ENCODE measurements around the gene ATF6.

Gene ATF6

GRCh38 chr1:161887730-161888287, 121.7 kb downstream of the ATF6 start:
- TF ChIP-seq CTCF (IDR thresholded peaks at IDR 0.05; ENCODE audit: low read length) (no peak), EZH2 (optimal IDR thresholded peaks at IDR 0.05; ENCODE audit: low read depth, low read length) (no peak), EZH2phosphoT487 (IDR thresholded peaks at IDR 0.05; ENCODE audit: low read length) (no peak)
- no peaks in the 10 kb centered on the region for H3K4me1 ChIP-seq (ENCODE audit: low read length)
- no peak overlapping the region for H3K27ac ChIP-seq (ENCODE audit: low read length)
- no peaks in the 10 kb centered on the region for H3K27me3 ChIP-seq (replicated peaks; ENCODE audit: insufficient read depth, low read length)
- no peak overlapping the region for H2AFZ ChIP-seq (ENCODE audit: low read length)
- H3K9me2 ChIP-seq (replicated peaks; ENCODE audit: insufficient read depth, low read length): no peaks in the 10 kb centered on the region
- no peak overlapping the region for H3K4me3 ChIP-seq (ENCODE audit: low read length)
- H3K36me3 ChIP-seq (replicated peaks; ENCODE audit: insufficient read depth, low read length): no peaks in the 10 kb centered on the region
- H4K20me1 ChIP-seq (ENCODE audit: insufficient read depth, low read length): no peaks in the 10 kb centered on the region
- no peak overlapping the region for H3K4me2 ChIP-seq (ENCODE audit: low read depth, low read length)
- H3K9me3 ChIP-seq (replicated peaks; ENCODE audit: insufficient read depth, low read length): no peaks in the 10 kb centered on the region
- no peak for DNase-seq
- H3K79me2 ChIP-seq (ENCODE audit: low read length): no peaks in the 10 kb centered on the region
- H3K9ac ChIP-seq (ENCODE audit: low read length): no peak overlapping the region
- H3F3A ChIP-seq (ENCODE audit: insufficient read depth, low read length): no peaks in the 10 kb centered on the region

GRCh38 chr1:161890574-161890973, 124.5 kb downstream of the ATF6 start:
- no peaks in the 10 kb centered on the region for H3K36me3 ChIP-seq (replicated peaks; ENCODE audit: insufficient read depth, low read length)
- H3K9ac ChIP-seq (ENCODE audit: low read length): no peak overlapping the region
- H3K4me2 ChIP-seq (ENCODE audit: low read depth, low read length): no peak overlapping the region
- no peak overlapping the region for H3K4me3 ChIP-seq (ENCODE audit: low read length)
- TF ChIP-seq EZH2 (optimal IDR thresholded peaks at IDR 0.05; ENCODE audit: low read depth, low read length) (no peak), CTCF (IDR thresholded peaks at IDR 0.05; ENCODE audit: low read length) (no peak), EZH2phosphoT487 (IDR thresholded peaks at IDR 0.05; ENCODE audit: low read length) (no peak)
- no peaks in the 10 kb centered on the region for H4K20me1 ChIP-seq (ENCODE audit: insufficient read depth, low read length)
- H3K27ac ChIP-seq (ENCODE audit: low read length): no peak overlapping the region
- H3K79me2 ChIP-seq (ENCODE audit: low read length): no peaks in the 10 kb centered on the region
- no peaks in the 10 kb centered on the region for H3K27me3 ChIP-seq (replicated peaks; ENCODE audit: insufficient read depth, low read length)
- no peaks in the 10 kb centered on the region for H3F3A ChIP-seq (ENCODE audit: insufficient read depth, low read length)
- no peaks in the 10 kb centered on the region for H3K9me3 ChIP-seq (replicated peaks; ENCODE audit: insufficient read depth, low read length)
- H2AFZ ChIP-seq (ENCODE audit: low read length): no peak overlapping the region
- no peaks in the 10 kb centered on the region for H3K9me2 ChIP-seq (replicated peaks; ENCODE audit: insufficient read depth, low read length)
- no peak for DNase-seq
- no peaks in the 10 kb centered on the region for H3K4me1 ChIP-seq (ENCODE audit: low read length)

- no peak for DNase-seq
- no peaks in the 10 kb centered on the region for H4K20me1 ChIP-seq (ENCODE audit: insufficient read depth, low read length)
- H3K27ac ChIP-seq (ENCODE audit: low read length): no peak overlapping the region
- no peak overlapping the region for H3K9ac ChIP-seq (ENCODE audit: low read length)
- no peaks in the 10 kb centered on the region for H3K27me3 ChIP-seq (replicated peaks; ENCODE audit: insufficient read depth, low read length)
- H3K4me1 ChIP-seq (ENCODE audit: low read length): peaks cover 4% of the 10 kb centered on the region
- H2AFZ ChIP-seq (ENCODE audit: low read length): no peak overlapping the region
- no peaks in the 10 kb centered on the region for H3K36me3 ChIP-seq (replicated peaks; ENCODE audit: insufficient read depth, low read length)
- no peak overlapping the region for H3K4me2 ChIP-seq (ENCODE audit: low read depth, low read length)
- TF ChIP-seq EZH2 (optimal IDR thresholded peaks at IDR 0.05; ENCODE audit: low read depth, low read length) (no peak), EZH2phosphoT487 (IDR thresholded peaks at IDR 0.05; ENCODE audit: low read length) (no peak), CTCF (IDR thresholded peaks at IDR 0.05; ENCODE audit: low read length) (no peak)
- no peaks in the 10 kb centered on the region for H3K9me2 ChIP-seq (replicated peaks; ENCODE audit: insufficient read depth, low read length)
- no peak overlapping the region for H3K4me3 ChIP-seq (ENCODE audit: low read length)
- H3K9me3 ChIP-seq (replicated peaks; ENCODE audit: insufficient read depth, low read length): no peaks in the 10 kb centered on the region
- H3K79me2 ChIP-seq (ENCODE audit: low read length): no peaks in the 10 kb centered on the region
- H3F3A ChIP-seq (ENCODE audit: insufficient read depth, low read length): peaks cover 4% of the 10 kb centered on the region; the same call in 1 of the 2 replicates
These were observed 133.0 kb downstream of the ATF6 start for GRCh38 chr1:161899091-161899490.

Measured in MM.1S (cell line).